Pancreas (tissue), 10 donors: ENCODE results near the gene PKIG. TPM values are rescaled to one million over a fixed set of nuclear protein-coding genes. Genes with fewer than 3 reads are reported as not detected.

Experiments used
- ATAC-seq, 4 donors: fragments of 200-7000 bp; cut with Tn5 transposase; one replicate each; pipeline versions ENCODE4 v1.8.0 to v1.9.1; 2020; ENCODE audit warnings: mild to moderate bottlenecking in 4 of 4, moderate library complexity in 4 of 4
- DNase-seq, 6 donors: peaks; one replicate each; pipeline ENCODE4 v3.0.0-alpha.2; 2020
- FAIRE-seq: peaks from 2 replicates; lab custom pipeline; 2012; peaks lifted over from hg19 to GRCh38; lab: Jason Lieb, UNC
- H3K27ac ChIP-seq, 4 donors: fragments of 200-600 bp; sonication (generic); 1 replicate in 3 of 4; 2 replicates in 1 of 4; pipeline versions ENCODE4 v1.5.0 to v1.8.0; 2020
- H3K27me3 ChIP-seq, 4 donors: fragments of 200-600 bp; one replicate each; pipeline ENCODE4 v1.8.0; 2021
- H3K36me3 ChIP-seq, 3 donors: fragments of 200-600 bp; sonication (generic) in 1 of 3; one replicate each; pipeline versions ENCODE4 v1.5.0 to v1.8.0; 2020 to 2021
- H3K4me1 ChIP-seq, 3 donors: fragments of 200-600 bp; one replicate each; pipeline ENCODE4 v1.8.0; 2021
- H3K4me3 ChIP-seq, 4 donors: fragments of 200-600 bp; sonication (generic) in 2 of 4; one replicate each; pipeline versions ENCODE4 v1.5.0 to v1.8.0; 2020 to 2021
- H3K9me3 ChIP-seq, 4 donors: fragments of 200-600 bp; one replicate each; pipeline ENCODE4 v1.8.0; 2021
- CTCF ChIP-seq, 4 donors: fragments of 200-600 bp; sonication (generic) in 3 of 4; IDR thresholded peaks; one replicate each; pipeline versions ENCODE4 v1.5.0 to v1.8.0; 2021; ENCODE audit warnings: antibody characterized with exemption in 4 of 4
- WGBS, 2 donors: extraction: QIAGEN DNeasy Blood & Tissue Kit; methylation state at CpG; one replicate each; pipeline ENCODE4 v1.1.7; 2013; 5-methylcytosine and 5-hydroxymethylcytosine counted together
- intact Hi-C, 3 donors: fragments of 100-400 bp; cut with DNase I; formaldehyde crosslinking; loops; one replicate each; pipeline versions ENCODE4 v1.11.1 to v1.14.2; 2022
- polyA plus RNA-seq, 2 donors: library from polyadenylated mRNA; stranded (reverse); fragments of 200-250 nt; gene quantifications; one replicate each; pipeline ENCODE4 v1.2.3, GENCODE V29; 2013
- total RNA-seq, 6 donors: library from RNA; stranded (reverse); fragmentation: NEBNext Ultra II Directional in 4 of 6; extraction: Animal tissue kit (Norgen Biotek cat#: 25700) in 4 of 6; gene quantifications; one replicate each; pipeline versions ENCODE4 v1.2.1 to v1.2.4, GENCODE V29; 2021 to 2023
- donor health status: healthy with polysubstance abuse.
- donor health status: DM: no; HTN: no; CAD: no; lungs with moderate emphysema.
- donor health status: DM: no; HTN: no; CAD: no.
- donor health status: control.
- donor health status: control.
- donor health status: Bipolar disorder and iron deficiency.
- donor health status: DM: yes; HTN: yes; CAD: no.
- donor health status: DM: no; HTN: no; CAD: no.
- donor health status: DM: no; HTN: no; CAD: no.
- donor health status: DM: yes; HTN: yes; CAD: no.

Gene PKIG
- total and polyA plus RNA-seq, 8 donors, result 10.6 to 40.2 (median 13.1) TPM

GRCh38 chr20:44574372-44574771, 8.0 kb upstream of the PKIG start:
- 95 to 98% methylated on average over 4 of the region's 4 CpGs for WGBS, 2 donors
- intact Hi-C loops, result no loop called here
- TF ChIP-seq CTCF (IDR thresholded peaks at IDR 0.05), result no peak
- Histone ChIP-seq H3K9me3 (no peaks in the 10 kb centered on the region), H3K4me1 (peaks cover 0 to 6% (median 0%) of the 10 kb centered on the region in 3 donors), H3K4me3 (no peak overlapping the region), H3K27me3 (no peaks in the 10 kb centered on the region), H3K36me3 (no peaks in the 10 kb centered on the region), H3K27ac (no peak overlapping the region)
- DNase-seq (no peak), FAIRE-seq (no peak), ATAC-seq (no peak)

GRCh38 chr20:44576297-44576696, 6.1 kb upstream of the PKIG start:
- 65 to 74% methylated on average over 3 of the region's 3 CpGs for whole genome bisulfite sequencing, 2 donors
- FAIRE-seq (no peak), DNase-seq (no peak), ATAC-seq (peak in 2 of 4 donors; percentile 32 to 56)
- no peaks in the 10 kb centered on the region for H3K36me3 ChIP-seq
- peaks cover 0 to 6% (median 0%) of the 10 kb centered on the region in 3 donors for H3K4me1 ChIP-seq
- H3K27ac ChIP-seq, result no peak overlapping the region
- no peak overlapping the region for H3K4me3 ChIP-seq
- H3K27me3 ChIP-seq, result no peaks in the 10 kb centered on the region
- intact Hi-C loops, result no loop called here
- H3K9me3 ChIP-seq, result no peaks in the 10 kb centered on the region
- no peak for TF ChIP-seq CTCF (IDR thresholded peaks at IDR 0.05)

GRCh38 chr20:44579313-44580081, 2.9 kb upstream of the PKIG start:
- Histone ChIP-seq H3K4me1 (no peaks in the 10 kb centered on the region), H3K4me3 (no peak overlapping the region), H3K27ac (no peak overlapping the region), H3K9me3 (no peaks in the 10 kb centered on the region), H3K27me3 (no peaks in the 10 kb centered on the region), H3K36me3 (no peaks in the 10 kb centered on the region)
- ATAC-seq (no peak), DNase-seq (no peak), FAIRE-seq (no peak)
- no peak for TF ChIP-seq CTCF (IDR thresholded peaks at IDR 0.05)
- WGBS, 2 donors, result 78 to 89% methylated on average over 8 of the region's 8 CpGs
- intact Hi-C loops, result no loop called here

- FAIRE-seq, result no peak
- no peak for DNase-seq
- H3K36me3 ChIP-seq, result no peaks in the 10 kb centered on the region
- H3K27me3 ChIP-seq, result no peaks in the 10 kb centered on the region
- no peaks in the 10 kb centered on the region for H3K9me3 ChIP-seq
- WGBS, 2 donors, result 80 to 81% methylated on average over 9 of the region's 9 CpGs
- H3K27ac ChIP-seq, result no peak overlapping the region
- ATAC-seq, result no peak
- intact Hi-C loops, result no loop called here
- H3K4me1 ChIP-seq, result no peaks in the 10 kb centered on the region
- H3K4me3 ChIP-seq, result no peak overlapping the region
- no peak for TF ChIP-seq CTCF (IDR thresholded peaks at IDR 0.05)
These were observed 1.7 kb upstream of the PKIG start for GRCh38 chr20:44580581-44581268.

- Histone ChIP-seq H3K27me3 (no peaks in the 10 kb centered on the region), H3K27ac (no peak overlapping the region), H3K36me3 (no peaks in the 10 kb centered on the region), H3K4me3 (no peak overlapping the region), H3K4me1 (no peaks in the 10 kb centered on the region), H3K9me3 (no peaks in the 10 kb centered on the region)
- WGBS, 2 donors, result 81 to 88% methylated on average over 1 of the region's 1 CpG
- no peak for TF ChIP-seq CTCF (IDR thresholded peaks at IDR 0.05)
- no peak for ATAC-seq
- intact Hi-C loops, result no loop called here
- DNase-seq, result no peak
- no peak for FAIRE-seq
These were observed 864 bp upstream of the PKIG start for GRCh38 chr20:44581515-44581914.
